ENCODE results near the gene PLCD1. TPM values are rescaled to one million over a fixed set of nuclear protein-coding genes. Genes with fewer than 3 reads are reported as not detected.
"Not testable (repeated sequence)": the region's sequence is repeated elsewhere in the genome, so short reads cannot be mapped to it uniquely, and the experiment has no call there.

Gene PLCD1
- 10 to 100 TPM in 1 of 2 donors, 1 to 10 TPM in 1; 8.7 to 15.5 TPM for total RNA-seq

- TF ChIP-seq, protein P1, sequence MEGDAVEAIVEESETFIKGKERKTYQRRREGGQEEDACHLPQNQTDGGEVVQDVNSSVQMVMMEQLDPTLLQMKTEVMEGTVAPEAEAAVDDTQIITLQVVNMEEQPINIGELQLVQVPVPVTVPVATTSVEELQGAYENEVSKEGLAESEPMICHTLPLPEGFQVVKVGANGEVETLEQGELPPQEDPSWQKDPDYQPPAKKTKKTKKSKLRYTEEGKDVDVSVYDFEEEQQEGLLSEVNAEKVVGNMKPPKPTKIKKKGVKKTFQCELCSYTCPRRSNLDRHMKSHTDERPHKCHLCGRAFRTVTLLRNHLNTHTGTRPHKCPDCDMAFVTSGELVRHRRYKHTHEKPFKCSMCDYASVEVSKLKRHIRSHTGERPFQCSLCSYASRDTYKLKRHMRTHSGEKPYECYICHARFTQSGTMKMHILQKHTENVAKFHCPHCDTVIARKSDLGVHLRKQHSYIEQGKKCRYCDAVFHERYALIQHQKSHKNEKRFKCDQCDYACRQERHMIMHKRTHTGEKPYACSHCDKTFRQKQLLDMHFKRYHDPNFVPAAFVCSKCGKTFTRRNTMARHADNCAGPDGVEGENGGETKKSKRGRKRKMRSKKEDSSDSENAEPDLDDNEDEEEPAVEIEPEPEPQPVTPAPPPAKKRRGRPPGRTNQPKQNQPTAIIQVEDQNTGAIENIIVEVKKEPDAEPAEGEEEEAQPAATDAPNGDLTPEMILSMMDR (IDR thresholded peaks at IDR 0.05): no peak
- Histone ChIP-seq H3K9me3 (no peaks in the 10 kb centered on the region), H3K4me1 (peaks cover 0 to 37% of the 10 kb centered on the region in 2 donors), H3K4me3 (peak within 1 kb of the TSS; percentile 50 to 83), H3K27ac (peak within 1 kb of the TSS; percentile 85 to 90), H3K27me3 (no peaks in the 10 kb centered on the region), H3K36me3 (no peaks in the 10 kb centered on the region)
- peak; percentile 87 for DNase-seq (ENCODE audit: low spot score)
These were observed at the start of gene PLCD1 for GRCh38 chr3:38029400-38030125. Gene PLCD1 (minus strand): TSS chr3:38029642. CDS start chr3:38029539, 103 bp downstream.

- not testable (repeated sequence) for H3K27ac ChIP-seq, H3K36me3 ChIP-seq
These were observed 47.6 kb upstream of the PLCD1 start for GRCh38 chr3:38077073-38077472.

GRCh38 chr3:38070013-38070412 is 40.6 kb upstream of the PLCD1 start:
- no peak overlapping the region for H3K4me3 ChIP-seq
- no peaks in the 10 kb centered on the region for H3K36me3 ChIP-seq
- H3K27ac ChIP-seq: no peak overlapping the region
- H3K9me3 ChIP-seq: no peaks in the 10 kb centered on the region
- DNase-seq (ENCODE audit: low spot score): no peak
- TF ChIP-seq, protein P1 (IDR thresholded peaks at IDR 0.05): no peak
- H3K27me3 ChIP-seq: no peaks in the 10 kb centered on the region
- no peaks in the 10 kb centered on the region for H3K4me1 ChIP-seq

More at GRCh38 chr3:38077073-38077472, 47.6 kb upstream of the PLCD1 start:
- H3K4me1 ChIP-seq; DNase-seq (ENCODE audit: low spot score); H3K4me3 ChIP-seq; H3K9me3 ChIP-seq; H3K27me3 ChIP-seq: not testable (repeated sequence)

- DNase-seq (ENCODE audit: low spot score): no peak
- Histone ChIP-seq H3K4me3 (no peak overlapping the region), H3K27me3 (no peaks in the 10 kb centered on the region), H3K9me3 (no peaks in the 10 kb centered on the region), H3K4me1 (no peaks in the 10 kb centered on the region), H3K27ac (no peak overlapping the region), H3K36me3 (no peaks in the 10 kb centered on the region)
- TF ChIP-seq, protein P1 (IDR thresholded peaks at IDR 0.05): no peak
These were observed 38.2 kb upstream of the PLCD1 start for GRCh38 chr3:38067508-38068233.

DNA sequence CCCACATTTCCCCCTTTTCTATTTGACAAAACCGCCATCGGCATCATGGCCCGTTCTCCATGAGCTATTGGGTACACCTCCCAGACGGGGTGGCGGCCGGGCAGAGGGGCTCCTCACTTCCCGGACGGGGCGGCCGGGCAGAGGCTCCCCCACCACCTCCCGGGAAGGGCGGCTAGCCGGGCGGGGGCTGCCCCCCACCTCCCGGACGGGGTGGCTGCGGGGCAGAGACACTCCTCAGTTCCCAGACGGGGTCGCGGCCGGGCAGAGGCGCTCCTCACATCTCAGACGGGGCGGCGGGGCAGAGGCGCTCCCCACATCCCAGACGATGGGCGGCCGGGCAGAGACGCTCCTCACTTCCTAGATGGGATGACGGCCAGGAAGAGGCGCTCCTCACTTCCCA is 35.0 kb upstream of the PLCD1 start:
- not testable (repeated sequence) for H3K27me3 ChIP-seq; H3K4me1 ChIP-seq; H3K9me3 ChIP-seq; H3K36me3 ChIP-seq; H3K4me3 ChIP-seq; H3K27ac ChIP-seq; DNase-seq (ENCODE audit: low spot score)

- TF ChIP-seq, protein P1 (IDR thresholded peaks at IDR 0.05): no peak
- Histone ChIP-seq H3K27me3 (no peaks in the 10 kb centered on the region), H3K36me3 (no peaks in the 10 kb centered on the region), H3K27ac (no peak overlapping the region), H3K4me1 (no peaks in the 10 kb centered on the region), H3K9me3 (no peaks in the 10 kb centered on the region), H3K4me3 (no peak overlapping the region)
- DNase-seq (ENCODE audit: low spot score): no peak
These were observed 33.4 kb upstream of the PLCD1 start for GRCh38 chr3:38062809-38063208.
